OCI-LY3 (cell line): ENCODE results near the gene ESRRA.

Experiments used
- H2AFZ ChIP-seq: fragments of 200-600, 300-600 bp; shearing (Covaris generic); 2 replicates; pipeline ENCODE4 v1.6.0; 2014; ENCODE audit warnings: antibody characterized with exemption, low read depth, low read length
- H3K27ac ChIP-seq: fragments of 200-600, 300-600 bp; sonication (generic); 2 replicates; pipeline ENCODE4 v1.5.1; 2014; ENCODE audit warnings: mild to moderate bottlenecking, low read length, moderate library complexity, mixed read lengths
- H3K27me3 ChIP-seq: fragments of 200-600, 300-600 bp; sonication (generic); 2 replicates; pipeline ENCODE4 v1.6.1; 2014; ENCODE audit warnings: low read depth, low read length, mixed read lengths
- H3K36me3 ChIP-seq: fragments of 200-600, 300-600 bp; sonication (generic); replicated peaks from 2 replicates; pipeline ENCODE3; 2014; ENCODE audit warnings: low read depth, low read length, mixed read lengths
- H3K4me1 ChIP-seq: fragments of 300-600, 200-600 bp; sonication (generic); 2 replicates; pipeline ENCODE4 v1.6.1; 2014; ENCODE audit warnings: low read length, mixed read lengths
- H3K4me2 ChIP-seq: fragments of 200-600, 300-600 bp; sonication (generic); 2 replicates; pipeline ENCODE4 v1.6.1; 2014; ENCODE audit warnings: low read length, mixed read lengths
- H3K4me3 ChIP-seq: fragments of 300-600, 200-600 bp; sonication (generic); 2 replicates; pipeline ENCODE4 v1.5.1; 2014; ENCODE audit warnings: antibody characterized with exemption, mild to moderate bottlenecking, low read length, moderate library complexity
- H3K79me2 ChIP-seq: fragments of 300-600, 200-600 bp; shearing (Covaris generic); 2 replicates; pipeline ENCODE4 v1.6.1; 2014; ENCODE audit warnings: mild to moderate bottlenecking, low read length, mixed read lengths
- H3K9ac ChIP-seq: fragments of 300-600, 200-600 bp; shearing (Covaris generic); 2 replicates; pipeline ENCODE4 v1.6.0; 2014; ENCODE audit warnings: mild to moderate bottlenecking, low read length, moderate library complexity
- H3K9me3 ChIP-seq: fragments of 200-600, 300-600 bp; shearing (Covaris generic); 2 replicates; pipeline ENCODE4 v1.6.1; 2014; ENCODE audit warnings: low read length, mixed read lengths; ENCODE audit not compliant: insufficient read depth
- H4K20me1 ChIP-seq: fragments of 200-600, 300-600 bp; sonication (generic); 2 replicates; pipeline ENCODE4 v1.6.1; 2016; ENCODE audit warnings: low read length, mixed read lengths; ENCODE audit not compliant: insufficient read depth
- EZH2phosphoT487 ChIP-seq: fragments of 200-600 bp; shearing (Covaris generic); IDR thresholded peaks from 2 replicates; pipeline ENCODE4 v1.6.1; 2018; ENCODE audit warnings: antibody characterized with exemption, mixed run types, low read depth
- TF ChIP-seq, protein P1 (sequence below): fragments of 200-600, 300-600 bp; sonication (generic); IDR thresholded peaks from 2 replicates; pipeline ENCODE4 v1.5.1; 2014; ENCODE audit warnings: antibody characterized with exemption, low read length, low read depth

Gene ESRRA

DNA sequence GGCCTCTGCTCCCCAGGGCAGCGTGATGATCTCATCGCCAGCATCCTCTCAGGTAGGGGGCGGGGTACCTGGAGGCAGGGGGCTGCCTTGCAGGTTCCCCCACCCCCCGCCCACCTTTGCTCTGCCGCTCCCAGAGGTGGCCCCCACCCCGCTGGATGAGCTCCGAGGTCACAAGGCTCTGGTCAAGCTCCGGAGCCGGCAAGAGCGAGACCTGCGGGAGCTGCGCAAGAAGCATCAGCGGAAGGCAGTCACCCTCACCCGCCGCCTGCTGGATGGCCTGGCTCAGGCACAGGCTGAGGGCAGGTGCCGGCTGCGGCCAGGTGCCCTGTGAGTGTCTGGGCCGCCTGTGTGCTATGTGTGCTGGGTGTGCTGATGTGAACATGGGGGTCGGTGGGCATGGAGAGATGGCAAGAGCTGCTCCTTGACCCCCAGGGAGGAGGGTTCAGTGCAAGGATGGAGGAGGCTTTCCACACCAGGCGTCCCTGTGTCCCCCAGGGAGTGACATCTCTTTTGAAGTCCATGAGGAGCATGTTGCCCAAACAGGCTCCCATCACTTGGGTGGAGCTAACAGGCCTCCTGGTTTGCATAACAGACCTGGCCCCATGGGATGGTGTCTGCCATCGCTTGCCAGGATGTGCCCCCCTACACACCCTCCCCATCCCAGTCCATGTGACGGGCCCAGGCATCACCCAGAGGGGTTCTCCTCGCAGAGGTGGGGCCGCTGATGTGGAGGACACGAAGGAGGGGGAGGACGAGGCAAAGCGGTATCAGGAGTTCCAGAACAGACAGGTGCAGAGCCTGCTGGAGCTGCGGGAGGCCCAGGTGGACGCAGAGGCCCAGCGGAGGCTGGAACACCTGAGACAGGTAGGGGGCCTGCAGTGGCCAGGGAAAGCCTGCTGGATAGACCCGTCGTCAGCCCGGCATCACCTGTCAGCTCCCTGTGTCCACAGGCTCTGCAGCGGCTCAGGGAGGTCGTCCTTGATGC is 39.9 kb upstream of the ESRRA start:
- Histone ChIP-seq H3K27ac (no peak overlapping the region), H3K36me3 (peaks cover 34% of the 10 kb centered on the region), H2AFZ (no peak overlapping the region), H3K9ac (no peak overlapping the region), H3K27me3 (no peaks in the 10 kb centered on the region), H3K4me1 (peaks cover 11% of the 10 kb centered on the region), H3K9me3 (no peaks in the 10 kb centered on the region), H3K79me2 (peaks cover 4% of the 10 kb centered on the region; the same call in 1 of the 2 replicates), H4K20me1 (no peaks in the 10 kb centered on the region), H3K4me3 (no peak overlapping the region), H3K4me2 (no peak overlapping the region)
- TF ChIP-seq, protein P1, sequence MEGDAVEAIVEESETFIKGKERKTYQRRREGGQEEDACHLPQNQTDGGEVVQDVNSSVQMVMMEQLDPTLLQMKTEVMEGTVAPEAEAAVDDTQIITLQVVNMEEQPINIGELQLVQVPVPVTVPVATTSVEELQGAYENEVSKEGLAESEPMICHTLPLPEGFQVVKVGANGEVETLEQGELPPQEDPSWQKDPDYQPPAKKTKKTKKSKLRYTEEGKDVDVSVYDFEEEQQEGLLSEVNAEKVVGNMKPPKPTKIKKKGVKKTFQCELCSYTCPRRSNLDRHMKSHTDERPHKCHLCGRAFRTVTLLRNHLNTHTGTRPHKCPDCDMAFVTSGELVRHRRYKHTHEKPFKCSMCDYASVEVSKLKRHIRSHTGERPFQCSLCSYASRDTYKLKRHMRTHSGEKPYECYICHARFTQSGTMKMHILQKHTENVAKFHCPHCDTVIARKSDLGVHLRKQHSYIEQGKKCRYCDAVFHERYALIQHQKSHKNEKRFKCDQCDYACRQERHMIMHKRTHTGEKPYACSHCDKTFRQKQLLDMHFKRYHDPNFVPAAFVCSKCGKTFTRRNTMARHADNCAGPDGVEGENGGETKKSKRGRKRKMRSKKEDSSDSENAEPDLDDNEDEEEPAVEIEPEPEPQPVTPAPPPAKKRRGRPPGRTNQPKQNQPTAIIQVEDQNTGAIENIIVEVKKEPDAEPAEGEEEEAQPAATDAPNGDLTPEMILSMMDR, result no peak
- no peak for TF ChIP-seq EZH2phosphoT487

DNA sequence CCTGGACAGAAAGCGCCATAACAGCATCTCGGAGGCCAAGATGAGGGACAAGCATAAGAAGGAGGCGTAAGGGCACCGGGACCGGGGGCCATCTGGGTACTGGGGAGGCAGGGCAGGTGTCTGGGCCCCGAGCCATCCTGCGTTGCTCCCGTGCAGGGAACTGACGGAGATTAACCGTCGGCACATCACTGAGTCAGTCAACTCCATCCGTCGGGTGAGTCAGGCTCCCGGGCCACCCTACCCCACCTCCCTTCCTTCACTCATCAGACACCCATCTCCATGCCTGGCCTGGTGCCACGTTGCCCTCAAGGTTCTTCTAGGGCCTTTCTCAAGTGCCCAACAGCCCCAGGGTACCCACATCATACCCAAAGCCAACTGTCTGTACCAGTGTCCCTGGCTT is 39.0 kb upstream of the ESRRA start:
- H4K20me1 ChIP-seq, result no peaks in the 10 kb centered on the region
- H2AFZ ChIP-seq, result no peak overlapping the region
- peaks cover 4% of the 10 kb centered on the region; the same call in 1 of the 2 replicates for H3K79me2 ChIP-seq
- peaks cover 27% of the 10 kb centered on the region for H3K36me3 ChIP-seq
- TF ChIP-seq EZH2phosphoT487, result no peak
- TF ChIP-seq, protein P1, result no peak
- H3K4me2 ChIP-seq, result no peak overlapping the region
- H3K4me1 ChIP-seq, result peaks cover 10% of the 10 kb centered on the region
- no peaks in the 10 kb centered on the region for H3K9me3 ChIP-seq
- no peak overlapping the region for H3K9ac ChIP-seq
- H3K4me3 ChIP-seq, result no peak overlapping the region
- H3K27me3 ChIP-seq, result no peaks in the 10 kb centered on the region
- H3K27ac ChIP-seq, result no peak overlapping the region

DNA sequence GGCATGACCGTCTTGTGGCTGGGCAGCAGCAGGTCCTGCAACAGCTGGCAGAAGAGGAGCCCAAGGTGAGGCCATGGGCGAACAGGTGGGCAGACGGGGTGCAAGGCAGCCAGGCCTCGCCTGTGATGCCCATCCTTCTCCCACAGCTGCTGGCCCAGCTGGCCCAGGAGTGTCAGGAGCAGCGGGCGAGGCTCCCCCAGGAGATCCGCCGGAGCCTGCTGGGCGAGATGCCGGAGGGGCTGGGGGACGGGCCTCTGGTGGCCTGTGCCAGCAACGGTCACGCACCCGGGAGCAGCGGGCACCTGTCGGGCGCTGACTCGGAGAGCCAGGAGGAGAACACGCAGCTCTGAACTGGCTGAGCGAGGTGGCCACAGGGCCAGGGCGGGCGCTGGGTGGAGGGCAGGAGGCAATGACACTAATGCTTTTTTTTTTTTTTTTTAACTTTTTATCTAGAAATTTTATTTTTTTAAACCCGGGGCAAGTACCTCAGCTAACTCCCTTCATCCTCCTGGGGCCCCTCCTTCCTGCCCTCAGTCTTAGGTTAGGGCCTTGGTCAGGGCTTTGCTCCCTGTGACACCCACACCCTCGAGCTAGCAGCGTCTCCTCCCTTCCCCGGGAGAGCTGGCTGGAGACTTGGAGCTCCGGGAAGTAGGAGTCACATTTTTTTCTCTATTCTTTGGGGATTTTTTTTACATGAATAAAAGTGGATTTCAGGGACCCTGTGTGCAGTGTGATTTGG is 37.9 kb upstream of the ESRRA start:
- no peaks in the 10 kb centered on the region for H4K20me1 ChIP-seq
- no peak for TF ChIP-seq EZH2phosphoT487
- TF ChIP-seq, protein P1, result no peak
- no peak overlapping the region for H2AFZ ChIP-seq
- no peak overlapping the region for H3K4me2 ChIP-seq
- H3K79me2 ChIP-seq, result peaks cover 14% of the 10 kb centered on the region
- no peaks in the 10 kb centered on the region for H3K27me3 ChIP-seq
- H3K9me3 ChIP-seq, result no peaks in the 10 kb centered on the region
- H3K9ac ChIP-seq, result no peak overlapping the region
- H3K36me3 ChIP-seq, result peaks cover 19% of the 10 kb centered on the region
- H3K27ac ChIP-seq, result no peak overlapping the region
- H3K4me3 ChIP-seq, result no peak overlapping the region
- peaks cover 18% of the 10 kb centered on the region for H3K4me1 ChIP-seq
